MM.1S (cell line): ENCODE measurements around the gene GNAQ.

ENCODE experiments used
- DNase-seq: peaks from one replicate; pipeline ENCODE4 v3.0.0-alpha.2; 2015
- H2AFZ ChIP-seq: fragments of 300-600 bp; sonication (generic); 2 replicates; pipeline ENCODE4 v1.6.0; 2016; ENCODE audit warnings: antibody characterized with exemption, low read length
- H3F3A ChIP-seq: fragments of 300-600 bp; sonication (generic); 2 replicates; pipeline ENCODE4 v1.6.1; 2016; ENCODE audit warnings: mild to moderate bottlenecking, antibody characterized with exemption, low read length, moderate library complexity, mixed read lengths; ENCODE audit not compliant: insufficient read depth
- H3K27ac ChIP-seq: fragments of 300-600 bp; sonication (generic); 2 replicates; pipeline ENCODE4 v1.5.1; 2016; ENCODE audit warnings: mild to moderate bottlenecking, low read length
- H3K27me3 ChIP-seq: fragments of 300-600 bp; sonication (generic); replicated peaks from 2 replicates; pipeline ENCODE4 v1.6.0; 2016; ENCODE audit warnings: low read length; ENCODE audit not compliant: insufficient read depth
- H3K36me3 ChIP-seq: fragments of 300-600 bp; sonication (generic); replicated peaks from 2 replicates; pipeline ENCODE4 v1.6.1; 2016; ENCODE audit warnings: mild to moderate bottlenecking, low read length, mixed read lengths; ENCODE audit not compliant: insufficient read depth
- H3K4me1 ChIP-seq: fragments of 300-600 bp; sonication (generic); 2 replicates; pipeline ENCODE4 v1.6.1; 2016; ENCODE audit warnings: low read length, mixed read lengths
- H3K4me2 ChIP-seq: fragments of 300-600 bp; sonication (generic); 2 replicates; pipeline ENCODE4 v1.6.0; 2016; ENCODE audit warnings: low read depth, low read length
- H3K4me3 ChIP-seq: fragments of 300-600 bp; sonication (generic); 2 replicates; pipeline ENCODE4 v1.5.1; 2016; ENCODE audit warnings: low read length, mixed read lengths
- H3K79me2 ChIP-seq: fragments of 300-600 bp; sonication (generic); 2 replicates; pipeline ENCODE4 v1.6.1; 2016; ENCODE audit warnings: mixed run types, low read length, mixed read lengths
- H3K9ac ChIP-seq: fragments of 300-600 bp; sonication (generic); 2 replicates; pipeline ENCODE4 v1.6.1; 2016; ENCODE audit warnings: low read length, mixed read lengths
- H3K9me2 ChIP-seq: fragments of 300-600 bp; sonication (generic); replicated peaks from 2 replicates; pipeline ENCODE4 v1.6.1; 2016; ENCODE audit warnings: mild to moderate bottlenecking, low read length, mixed read lengths; ENCODE audit not compliant: insufficient read depth
- H3K9me3 ChIP-seq: fragments of 300-600 bp; sonication (generic); replicated peaks from 2 replicates; pipeline ENCODE4 v1.6.1; 2016; ENCODE audit warnings: mild to moderate bottlenecking, low read length, mixed read lengths; ENCODE audit not compliant: insufficient read depth
- H4K20me1 ChIP-seq: fragments of 300-600 bp; sonication (generic); 2 replicates; pipeline ENCODE4 v1.6.1; 2016; ENCODE audit warnings: mild to moderate bottlenecking, low read length, moderate library complexity, mixed read lengths; ENCODE audit not compliant: insufficient read depth
- EZH2 ChIP-seq: fragments of 300-600 bp; sonication (generic); optimal IDR thresholded peaks from 2 replicates; pipeline ENCODE3; 2017; ENCODE audit warnings: low read depth, mild to moderate bottlenecking, antibody characterized with exemption, low read length, mixed read lengths
- EZH2phosphoT487 ChIP-seq: fragments of 300-600 bp; sonication (generic); IDR thresholded peaks from 2 replicates; pipeline ENCODE4 v1.6.1; 2018; ENCODE audit warnings: antibody characterized with exemption, low read length
- TF ChIP-seq, protein P1 (sequence below): fragments of 300-600 bp; sonication (generic); IDR thresholded peaks from 2 replicates; pipeline ENCODE4 v1.5.1; 2016; ENCODE audit warnings: antibody characterized with exemption, low read length, mixed read lengths

GNAQ gene

DNA sequence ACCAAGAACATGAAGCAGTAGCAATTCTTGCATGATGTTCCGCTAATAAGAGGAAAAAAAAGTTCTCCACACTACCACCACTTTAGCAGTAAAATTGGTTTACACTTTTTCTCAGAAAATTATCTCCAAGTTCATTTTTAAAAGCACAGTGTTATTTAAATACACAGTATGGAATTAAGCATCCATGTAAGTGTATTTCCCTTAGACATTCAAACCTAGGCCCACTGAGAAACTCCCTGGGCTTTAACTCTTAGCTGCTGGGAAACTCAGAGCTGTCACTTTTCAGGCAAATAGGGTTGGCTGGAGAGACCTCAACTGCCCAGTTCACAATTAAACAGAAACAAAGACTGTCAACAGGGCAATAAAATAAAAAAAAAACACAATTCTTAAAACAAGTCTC is 2.7 kb downstream of the GNAQ start:
- Histone ChIP-seq H4K20me1 (no peaks in the 10 kb centered on the region), H3K9ac (no peak overlapping the region), H3K4me3 (no peak overlapping the region), H3K9me3 (no peaks in the 10 kb centered on the region), H3F3A (peaks cover 8% of the 10 kb centered on the region; the same call in 1 of the 2 replicates), H3K4me2 (no peak overlapping the region), H3K4me1 (peaks cover 5% of the 10 kb centered on the region; the same call in 1 of the 2 replicates), H3K27me3 (no peaks in the 10 kb centered on the region), H3K36me3 (no peaks in the 10 kb centered on the region), H3K9me2 (no peaks in the 10 kb centered on the region), H2AFZ (no peak overlapping the region), H3K79me2 (peaks cover 19% of the 10 kb centered on the region), H3K27ac (no peak overlapping the region)
- TF ChIP-seq, protein P1, sequence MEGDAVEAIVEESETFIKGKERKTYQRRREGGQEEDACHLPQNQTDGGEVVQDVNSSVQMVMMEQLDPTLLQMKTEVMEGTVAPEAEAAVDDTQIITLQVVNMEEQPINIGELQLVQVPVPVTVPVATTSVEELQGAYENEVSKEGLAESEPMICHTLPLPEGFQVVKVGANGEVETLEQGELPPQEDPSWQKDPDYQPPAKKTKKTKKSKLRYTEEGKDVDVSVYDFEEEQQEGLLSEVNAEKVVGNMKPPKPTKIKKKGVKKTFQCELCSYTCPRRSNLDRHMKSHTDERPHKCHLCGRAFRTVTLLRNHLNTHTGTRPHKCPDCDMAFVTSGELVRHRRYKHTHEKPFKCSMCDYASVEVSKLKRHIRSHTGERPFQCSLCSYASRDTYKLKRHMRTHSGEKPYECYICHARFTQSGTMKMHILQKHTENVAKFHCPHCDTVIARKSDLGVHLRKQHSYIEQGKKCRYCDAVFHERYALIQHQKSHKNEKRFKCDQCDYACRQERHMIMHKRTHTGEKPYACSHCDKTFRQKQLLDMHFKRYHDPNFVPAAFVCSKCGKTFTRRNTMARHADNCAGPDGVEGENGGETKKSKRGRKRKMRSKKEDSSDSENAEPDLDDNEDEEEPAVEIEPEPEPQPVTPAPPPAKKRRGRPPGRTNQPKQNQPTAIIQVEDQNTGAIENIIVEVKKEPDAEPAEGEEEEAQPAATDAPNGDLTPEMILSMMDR, result no peak
- no peak for TF ChIP-seq EZH2
- TF ChIP-seq EZH2phosphoT487, result no peak
- DNase-seq, result no peak

- Histone ChIP-seq H3F3A (peaks cover 8% of the 10 kb centered on the region; the same call in 1 of the 2 replicates), H3K9ac (no peak overlapping the region), H4K20me1 (no peaks in the 10 kb centered on the region), H3K4me3 (no peak overlapping the region), H3K36me3 (no peaks in the 10 kb centered on the region), H3K27ac (no peak overlapping the region), H3K4me1 (peaks cover 5% of the 10 kb centered on the region; the same call in 1 of the 2 replicates), H3K9me3 (no peaks in the 10 kb centered on the region), H3K79me2 (peaks cover 30% of the 10 kb centered on the region), H3K27me3 (no peaks in the 10 kb centered on the region), H3K4me2 (no peak overlapping the region), H2AFZ (no peak overlapping the region), H3K9me2 (no peaks in the 10 kb centered on the region)
- TF ChIP-seq EZH2 (no peak), EZH2phosphoT487 (no peak)
- TF ChIP-seq, protein P1, result no peak
- DNase-seq, result no peak
These were observed 4.7 kb downstream of the GNAQ start for GRCh38 chr9:78026947-78027346.

DNA sequence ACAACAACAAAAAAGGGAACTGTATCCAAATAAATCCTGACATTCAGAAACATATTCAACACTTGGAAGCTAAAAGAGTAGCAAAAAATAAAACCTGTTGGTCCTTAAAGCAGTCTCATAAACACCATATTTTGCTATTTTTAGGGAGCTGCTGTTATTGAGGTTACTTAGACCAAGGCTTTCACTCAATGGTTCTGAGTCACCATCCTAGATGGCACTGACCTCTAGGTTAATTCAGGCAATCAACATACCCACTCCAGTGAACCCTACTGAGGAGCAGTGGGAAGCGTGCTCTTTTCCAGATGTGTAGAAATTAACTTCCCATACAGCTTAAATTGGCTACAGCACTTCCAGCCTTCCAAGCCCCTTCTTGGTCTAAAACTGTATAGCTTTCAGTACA is 5.2 kb downstream of the GNAQ start:
- Histone ChIP-seq H3K27me3 (no peaks in the 10 kb centered on the region), H3K9ac (no peak overlapping the region), H4K20me1 (no peaks in the 10 kb centered on the region), H3K79me2 (peaks cover 30% of the 10 kb centered on the region), H3K4me2 (no peak overlapping the region), H3F3A (peaks cover 8% of the 10 kb centered on the region; the same call in 1 of the 2 replicates), H3K27ac (no peak overlapping the region), H3K9me2 (no peaks in the 10 kb centered on the region), H3K4me3 (no peak overlapping the region), H3K36me3 (no peaks in the 10 kb centered on the region), H2AFZ (no peak overlapping the region), H3K4me1 (peaks cover 5% of the 10 kb centered on the region; the same call in 1 of the 2 replicates), H3K9me3 (no peaks in the 10 kb centered on the region)
- DNase-seq, result no peak
- TF ChIP-seq, protein P1, result no peak
- TF ChIP-seq EZH2 (no peak), EZH2phosphoT487 (no peak)
